Smooth muscle cell (in vitro differentiated cells): Measurements from ENCODE around the gene LRIG1. TPM values are rescaled to one million over a fixed set of nuclear protein-coding genes. Genes with fewer than 3 reads are reported as not detected.

ENCODE experiments used
- DNase-seq: peaks from one replicate; lab custom pipeline; 2025; ENCODE audit not compliant: unreplicated experiment; lab: John Stamatoyannopoulos, UW
- H2AFZ ChIP-seq: fragments of 200-600 bp; sonication (generic); 2 replicates; pipeline ENCODE4 v1.6.0; 2016; ENCODE audit warnings: antibody characterized with exemption, low read depth, mild to moderate bottlenecking
- H3F3A ChIP-seq: fragments of 200-600 bp; sonication (generic); 2 replicates; pipeline ENCODE4 v1.6.0; 2017; ENCODE audit warnings: antibody characterized with exemption, low read depth
- H3K27ac ChIP-seq: fragments of 200-600 bp; sonication (generic); 2 replicates; pipeline ENCODE4 v1.5.1; 2016; ENCODE audit warnings: low read depth, mild to moderate bottlenecking
- H3K27me3 ChIP-seq: fragments of 200-600 bp; sonication (generic); 2 replicates; pipeline ENCODE4 v1.6.1; 2016; ENCODE audit warnings: low read depth, mild to moderate bottlenecking
- H3K36me3 ChIP-seq: fragments of 200-600 bp; sonication (generic); 2 replicates; pipeline ENCODE4 v1.5.1; 2016; ENCODE audit warnings: low read depth
- H3K4me1 ChIP-seq: fragments of 200-600 bp; sonication (generic); 2 replicates; pipeline ENCODE4 v1.5.1; 2016; ENCODE audit warnings: low read depth
- H3K4me2 ChIP-seq: fragments of 200-600 bp; sonication (generic); 2 replicates; pipeline ENCODE4 v1.6.0; 2016; ENCODE audit warnings: mild to moderate bottlenecking
- H3K4me3 ChIP-seq: fragments of 200-600 bp; sonication (generic); 2 replicates; pipeline ENCODE4 v1.5.1; 2016; ENCODE audit warnings: mild to moderate bottlenecking
- H3K79me2 ChIP-seq: fragments of 200-600 bp; sonication (generic); 2 replicates; pipeline ENCODE4 v1.6.0; 2016; ENCODE audit warnings: low read depth, mild to moderate bottlenecking
- H3K9ac ChIP-seq: fragments of 200-600 bp; sonication (generic); 2 replicates; pipeline ENCODE4 v1.6.0; 2016; ENCODE audit warnings: low read depth
- H3K9me3 ChIP-seq: fragments of 200-600 bp; sonication (generic); replicated peaks from 2 replicates; pipeline ENCODE4 v1.5.1; 2016; ENCODE audit warnings: low read depth
- H4K20me1 ChIP-seq: fragments of 200-600 bp; sonication (generic); 2 replicates; pipeline ENCODE4 v1.6.0; 2016; ENCODE audit warnings: low read depth
- WGBS: methylation state at CpG from one replicate; pipeline ENCODE4 v1.1.7; 2016; ENCODE audit warnings: low lambda C conversion rate; 5-methylcytosine and 5-hydroxymethylcytosine counted together
- polyA plus RNA-seq: library from polyadenylated mRNA; unstranded; fragments of >200 nt; fragmentation: Nextera tagmentation; extraction: Ambion mirVana; gene quantifications from 2 replicates; pipeline ENCODE4 v1.2.1, GENCODE V29; 2016
- total RNA-seq: library from RNA; depleted of rRNA; stranded (reverse); fragments of >200 nt; gene quantifications from 2 replicates; pipeline ENCODE4 v1.2.3, GENCODE V29; 2014
- TF ChIP-seq, protein P1 (sequence below): fragments of 200-600 bp; sonication (generic); IDR thresholded peaks from 2 replicates; pipeline ENCODE4 v1.5.1; 2017; ENCODE audit warnings: borderline replicate concordance, mild to moderate bottlenecking, antibody characterized with exemption; ENCODE audit not compliant: insufficient read depth, poor library complexity, severe bottlenecking

LRIG1 gene
- total and polyA plus RNA-seq, 2 experiments from 2014 or later: 26.5 to 31.3 TPM

DNA sequence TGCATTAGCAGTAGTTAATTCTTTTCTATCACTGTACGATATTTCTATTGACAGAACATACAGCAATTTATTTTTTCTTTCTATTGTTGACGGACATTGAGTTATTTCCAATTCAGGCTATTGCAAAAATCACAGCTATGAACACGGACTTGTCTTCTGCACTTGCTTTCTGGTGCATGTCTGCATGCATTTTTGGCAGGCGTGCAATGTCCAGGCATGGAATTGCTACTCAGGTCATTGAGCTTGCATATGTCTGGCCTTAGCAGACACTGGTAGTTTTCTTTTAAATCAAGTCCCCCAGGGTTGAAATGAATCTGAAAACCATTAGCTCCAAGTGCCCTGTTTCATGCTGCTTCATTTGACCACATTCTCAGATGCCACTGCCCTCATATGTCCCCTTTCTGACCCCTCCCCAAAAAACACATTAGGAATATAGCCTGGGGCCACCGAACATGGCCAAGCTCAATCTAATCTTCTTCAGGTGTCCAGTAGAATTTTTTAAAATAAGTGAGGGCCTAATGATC is 72.8 kb downstream of the LRIG1 start:
- no peak for DNase-seq
- 91% methylated on average over 5 of the region's 5 CpGs for WGBS
- H3K36me3 ChIP-seq: no peaks in the 10 kb centered on the region
- peak overlapping the region; percentile 34 for H3K4me2 ChIP-seq
- no peaks in the 10 kb centered on the region for H3K4me1 ChIP-seq
- peaks cover 8% of the 10 kb centered on the region for H3F3A ChIP-seq
- H3K9me3 ChIP-seq: no peaks in the 10 kb centered on the region
- peaks cover 6% of the 10 kb centered on the region for H4K20me1 ChIP-seq
- H3K4me3 ChIP-seq: no peak overlapping the region
- TF ChIP-seq, protein P1, sequence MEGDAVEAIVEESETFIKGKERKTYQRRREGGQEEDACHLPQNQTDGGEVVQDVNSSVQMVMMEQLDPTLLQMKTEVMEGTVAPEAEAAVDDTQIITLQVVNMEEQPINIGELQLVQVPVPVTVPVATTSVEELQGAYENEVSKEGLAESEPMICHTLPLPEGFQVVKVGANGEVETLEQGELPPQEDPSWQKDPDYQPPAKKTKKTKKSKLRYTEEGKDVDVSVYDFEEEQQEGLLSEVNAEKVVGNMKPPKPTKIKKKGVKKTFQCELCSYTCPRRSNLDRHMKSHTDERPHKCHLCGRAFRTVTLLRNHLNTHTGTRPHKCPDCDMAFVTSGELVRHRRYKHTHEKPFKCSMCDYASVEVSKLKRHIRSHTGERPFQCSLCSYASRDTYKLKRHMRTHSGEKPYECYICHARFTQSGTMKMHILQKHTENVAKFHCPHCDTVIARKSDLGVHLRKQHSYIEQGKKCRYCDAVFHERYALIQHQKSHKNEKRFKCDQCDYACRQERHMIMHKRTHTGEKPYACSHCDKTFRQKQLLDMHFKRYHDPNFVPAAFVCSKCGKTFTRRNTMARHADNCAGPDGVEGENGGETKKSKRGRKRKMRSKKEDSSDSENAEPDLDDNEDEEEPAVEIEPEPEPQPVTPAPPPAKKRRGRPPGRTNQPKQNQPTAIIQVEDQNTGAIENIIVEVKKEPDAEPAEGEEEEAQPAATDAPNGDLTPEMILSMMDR: no peak
- peak overlapping the region; percentile 25 for H3K27ac ChIP-seq
- H2AFZ ChIP-seq: no peak overlapping the region
- no peak overlapping the region for H3K9ac ChIP-seq
- H3K79me2 ChIP-seq: peaks cover 22% of the 10 kb centered on the region
- H3K27me3 ChIP-seq: no peaks in the 10 kb centered on the region

DNA sequence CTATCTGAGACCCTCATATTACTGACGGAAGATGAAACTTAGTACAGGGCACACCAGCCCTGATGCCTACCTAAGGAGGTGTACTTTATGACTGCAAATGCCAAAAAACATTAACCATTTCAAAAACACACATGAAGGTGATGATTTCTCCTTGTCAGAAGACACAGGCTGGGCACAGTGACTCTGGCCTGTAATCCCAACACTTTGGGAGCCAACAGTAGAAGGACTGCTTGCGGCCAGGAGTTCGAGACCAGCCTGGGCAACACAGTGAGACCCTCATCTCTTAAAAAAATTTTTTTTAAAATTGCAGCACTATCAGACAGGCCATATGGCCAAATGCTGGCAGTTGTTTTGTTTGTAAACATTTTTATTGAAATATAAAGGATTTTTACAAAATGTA is 73.5 kb downstream of the LRIG1 start:
- H3K9me3 ChIP-seq: no peaks in the 10 kb centered on the region
- WGBS: 98% methylated on average over 3 of the region's 3 CpGs
- H4K20me1 ChIP-seq: no peaks in the 10 kb centered on the region
- no peaks in the 10 kb centered on the region for H3K36me3 ChIP-seq
- H3K4me2 ChIP-seq: no peak overlapping the region
- TF ChIP-seq, protein P1: no peak
- H3K9ac ChIP-seq: no peak overlapping the region
- no peak overlapping the region for H3K4me3 ChIP-seq
- no peak for DNase-seq
- H2AFZ ChIP-seq: no peak overlapping the region
- peaks cover 22% of the 10 kb centered on the region for H3K79me2 ChIP-seq
- H3F3A ChIP-seq: peaks cover 8% of the 10 kb centered on the region
- no peaks in the 10 kb centered on the region for H3K27me3 ChIP-seq
- no peaks in the 10 kb centered on the region for H3K4me1 ChIP-seq
- no peak overlapping the region for H3K27ac ChIP-seq

GRCh38 chr3:66426135-66426534 is 74.7 kb downstream of the LRIG1 start:
- peaks cover 22% of the 10 kb centered on the region for H3K79me2 ChIP-seq

More at GRCh38 chr3:66426135-66426534, 74.7 kb downstream of the LRIG1 start:
- no peak overlapping the region for H3K27ac ChIP-seq
- H3K36me3 ChIP-seq: no peaks in the 10 kb centered on the region
- H4K20me1 ChIP-seq: no peaks in the 10 kb centered on the region
- H3K4me2 ChIP-seq: no peak overlapping the region
- no peak overlapping the region for H3K4me3 ChIP-seq
- H3K4me1 ChIP-seq: no peaks in the 10 kb centered on the region
- TF ChIP-seq, protein P1: no peak
- H2AFZ ChIP-seq: no peak overlapping the region
- no peak for DNase-seq
- no peaks in the 10 kb centered on the region for H3K27me3 ChIP-seq
- H3K9me3 ChIP-seq: no peaks in the 10 kb centered on the region
- H3K9ac ChIP-seq: no peak overlapping the region
- 88% methylated on average over 1 of the region's 1 CpG for WGBS
- peaks cover 8% of the 10 kb centered on the region for H3F3A ChIP-seq
